ENCODE data around the gene HDAC8. TPM values are rescaled to one million over a fixed set of nuclear protein-coding genes. Genes with fewer than 3 reads are reported as not detected.

Gene HDAC8
- total and polyA plus RNA-seq, 2 donors (not counting 1 experiment from before 2014, with no cell fraction given): 13.3 to 41.9 TPM

- ChIA-PET CTCF (no interaction called here), POLR2A (interaction anchor here (0.7 kb wide), 1 partner anchor 28 kb away, joined by 3 read pairs; the partner anchor contains the start of gene RPS4X)
- H3K4me3 Mint-ChIP-seq: peak overlapping the region; percentile 82
- H3K27me3 Mint-ChIP-seq: peaks cover 37% of the 10 kb centered on the region
- peak; percentile 31 for DNase-seq
- peaks cover 36% of the 10 kb centered on the region for H3K4me1 Mint-ChIP-seq
- Histone ChIP-seq H2AFZ (ENCODE audit: insufficient read depth, low read depth, low read length, poor library complexity, severe bottlenecking) (peak overlapping the region; percentile 51), H3K79me2 (ENCODE audit: control insufficient read depth, insufficient read depth, low read length) (no peaks in the 10 kb centered on the region), H3K27me3 (replicated peaks in 1 of 4; ENCODE audit: control extremely low read depth in 1 of 4, control insufficient read depth in 3 of 4, insufficient read depth in 4 of 4, low read length in 3 of 4) (peaks cover 0 to 54% (median 23%) of the 10 kb centered on the region in 4 experiments), H3K9me3 (ENCODE audit: control extremely low read depth in 1 of 3, control insufficient read depth in 2 of 3, insufficient read depth in 1 of 3, low read length in 2 of 3) (no peaks in the 10 kb centered on the region), H3K9ac (ENCODE audit: low read length) (peak overlapping the region; percentile 51), H4K20me1 (ENCODE audit: control insufficient read depth, insufficient read depth, low read length, poor library complexity, severe bottlenecking) (no peaks in the 10 kb centered on the region), H3K4me2 (replicated peaks; ENCODE audit: low read depth, low read length, poor library complexity, severe bottlenecking) (peak overlapping the region; percentile 83), H3K36me3 (replicated peaks in 1 of 2; ENCODE audit: control extremely low read depth in 1 of 2, control insufficient read depth in 1 of 2, extremely low read depth in 1 of 2, insufficient read depth in 2 of 2, low read length in 1 of 2) (no peaks in the 10 kb centered on the region), H3K4me1 (ENCODE audit: control insufficient read depth in 2 of 2, insufficient read depth in 2 of 2, low read length in 2 of 2) (peaks cover 42 to 43% of the 10 kb centered on the region in 2 donors), H3K4me3 (ENCODE audit: control extremely low read depth in 1 of 5, extremely low read depth in 1 of 5, insufficient read depth in 1 of 5, low read depth in 2 of 5, low read length in 4 of 5) (peak overlapping the region in 4 of 5 experiments; percentile 11 to 52 (median 36)), H3K27ac (ENCODE audit: low read length in 2 of 2) (no peak overlapping the region)
- H3K27ac Mint-ChIP-seq: no peak overlapping the region
- TF ChIP-seq EZH2 (IDR thresholded peaks at IDR 0.05; ENCODE audit: borderline replicate concordance, insufficient read depth, low read depth, low read length, poor library complexity, severe bottlenecking): no peak
- TF ChIP-seq CTCF (IDR thresholded peaks at IDR 0.05): no peak
- ATAC-seq (ENCODE audit: low read depth): no peak
- WGBS (ENCODE audit: insufficient coverage): 2% methylated on average over 13 of the region's 26 CpGs
- intact Hi-C loops (cut with micrococcal nuclease): no loop called here
- H3K9me3 Mint-ChIP-seq (ENCODE audit: insufficient read depth): no peaks in the 10 kb centered on the region
Measured at GRCh38 chrX:72304877-72305276, 267.8 kb downstream of the HDAC8 start.

GRCh38 chrX:72301781-72302180 lies 270.9 kb downstream of the HDAC8 start:
- 95% methylated on average over 3 of the region's 9 CpGs for WGBS (ENCODE audit: insufficient coverage)

More at GRCh38 chrX:72301781-72302180, 270.9 kb downstream of the HDAC8 start:
- Histone ChIP-seq H3K27me3 (replicated peaks in 1 of 4; ENCODE audit: control extremely low read depth in 1 of 4, control insufficient read depth in 3 of 4, insufficient read depth in 4 of 4, low read length in 3 of 4) (peaks cover 0 to 23% (median 9%) of the 10 kb centered on the region in 4 experiments), H3K4me3 (ENCODE audit: control extremely low read depth in 1 of 5, extremely low read depth in 1 of 5, insufficient read depth in 1 of 5, low read depth in 2 of 5, low read length in 4 of 5) (no peak overlapping the region), H3K4me2 (replicated peaks; ENCODE audit: low read depth, low read length, poor library complexity, severe bottlenecking) (no peak overlapping the region), H4K20me1 (ENCODE audit: control insufficient read depth, insufficient read depth, low read length, poor library complexity, severe bottlenecking) (no peaks in the 10 kb centered on the region), H3K79me2 (ENCODE audit: control insufficient read depth, insufficient read depth, low read length) (no peaks in the 10 kb centered on the region), H3K9ac (ENCODE audit: low read length) (no peak overlapping the region), H3K36me3 (replicated peaks in 1 of 2; ENCODE audit: control extremely low read depth in 1 of 2, control insufficient read depth in 1 of 2, extremely low read depth in 1 of 2, insufficient read depth in 2 of 2, low read length in 1 of 2) (no peaks in the 10 kb centered on the region), H3K4me1 (ENCODE audit: control insufficient read depth in 2 of 2, insufficient read depth in 2 of 2, low read length in 2 of 2) (peaks cover 16 to 17% of the 10 kb centered on the region in 2 donors), H3K27ac (ENCODE audit: low read length in 2 of 2) (no peak overlapping the region), H2AFZ (ENCODE audit: insufficient read depth, low read depth, low read length, poor library complexity, severe bottlenecking) (no peak overlapping the region), H3K9me3 (ENCODE audit: control extremely low read depth in 1 of 3, control insufficient read depth in 2 of 3, insufficient read depth in 1 of 3, low read length in 2 of 3) (no peaks in the 10 kb centered on the region)
- ATAC-seq (ENCODE audit: low read depth): no peak
- no peaks in the 10 kb centered on the region for H3K9me3 Mint-ChIP-seq (ENCODE audit: insufficient read depth)
- intact Hi-C loops (cut with micrococcal nuclease): no loop called here
- H3K27ac Mint-ChIP-seq: no peak overlapping the region
- peaks cover 40% of the 10 kb centered on the region for H3K27me3 Mint-ChIP-seq
- POLR2A ChIA-PET: no interaction called here
- no peak for TF ChIP-seq CTCF (IDR thresholded peaks at IDR 0.05)
- no peak for TF ChIP-seq EZH2 (IDR thresholded peaks at IDR 0.05; ENCODE audit: borderline replicate concordance, insufficient read depth, low read depth, low read length, poor library complexity, severe bottlenecking)
- CTCF ChIA-PET: no interaction called here
- DNase-seq: no peak
- peaks cover 12% of the 10 kb centered on the region for H3K4me1 Mint-ChIP-seq
- H3K4me3 Mint-ChIP-seq: no peak overlapping the region

Data from B cell (primary cell).